Measurements from ENCODE around the gene DTWD2.

Gene DTWD2

DNA sequence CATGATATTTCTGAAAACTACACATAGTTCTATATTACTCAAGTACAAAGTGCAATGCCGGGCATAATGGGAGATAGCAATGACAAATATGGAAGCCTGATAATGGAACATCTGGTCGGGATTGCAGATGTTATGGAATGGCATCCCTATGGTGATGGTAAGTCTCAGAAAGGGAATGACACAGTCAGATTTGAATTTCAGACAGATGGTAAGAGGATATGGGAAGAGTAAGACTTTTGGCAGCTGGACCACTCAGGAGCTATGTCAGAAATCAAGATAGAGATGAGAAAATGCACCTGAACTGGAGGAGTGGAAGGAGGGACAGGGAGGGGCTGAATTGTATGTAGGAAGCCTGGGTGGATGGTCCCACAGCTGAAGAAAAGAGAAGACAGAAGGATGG is 200.0 kb downstream of the DTWD2 start:
- Histone ChIP-seq H3K36me3 (ENCODE audit: insufficient read depth, low read length) (no peaks in the 10 kb centered on the region), H3K9me3 (ENCODE audit: control insufficient read depth, insufficient read depth, low read length) (no peaks in the 10 kb centered on the region), H3K4me1 (ENCODE audit: insufficient read depth, low read length) (peaks cover 7% of the 10 kb centered on the region; the same call in 1 of the 2 replicates), H3K9ac (ENCODE audit: low read depth, low read length) (no peak overlapping the region)
